ENCODE results near the gene CDC7. TPM values are rescaled to one million over a fixed set of nuclear protein-coding genes. Genes with fewer than 3 reads are reported as not detected.

The CDC7 gene
- polyA plus RNA-seq, 2 of the 4 experiments (the other 2 are of a cell fraction) = 10.1 to 16.8 TPM

- Histone ChIP-seq H3K4me1 (0 out of 3 replicates have a peak, but pooled peaks cover 6% of the 10 kb centered on the region), H3K4me3 (no peak overlapping the region), H3K27ac (no peak overlapping the region), H3K9me3 (no peaks in the 10 kb centered on the region), H3K4me2 (no peak overlapping the region)
- CTCF ChIA-PET = no interaction called here
- TF ChIP-seq HES2 (IDR thresholded peaks at IDR 0.05) = no peak
- TF ChIP-seq HMGXB4 (CRISPR knock-in tag; IDR thresholded peaks at IDR 0.05; ENCODE audit: borderline replicate concordance) = no peak
- TF ChIP-seq POLR2A (IDR thresholded peaks at IDR 0.05; ENCODE audit: low read length) = no peak
- TF ChIP-seq FOSB (CRISPR knock-in tag; IDR thresholded peaks at IDR 0.05) = no peak
- no peak for TF ChIP-seq MAFK (IDR thresholded peaks at IDR 0.05; ENCODE audit: partially characterized antibody)
- no peak for TF ChIP-seq FOXS1 (CRISPR knock-in tag; IDR thresholded peaks at IDR 0.05)
- no peak for TF ChIP-seq HOXB13 (CRISPR knock-in tag; IDR thresholded peaks at IDR 0.05; ENCODE audit: low read depth)
- 85% methylated on average over 4 of the region's 4 CpGs for WGBS (ENCODE audit: missing lambda C conversion rate)
- POLR2A ChIA-PET = no interaction called here
- FAIRE-seq = no peak
- DNase-seq (ENCODE audit: low read depth in 1 of 2, low spot score in 1 of 2) = no peak
- ATAC-seq = no peak
These were observed 32.8 kb downstream of the CDC7 start for GRCh38 chr1:91533361-91534024.

- H3K4me3 ChIP-seq = no peak overlapping the region
- no peak for FAIRE-seq
- H3K4me2 ChIP-seq = no peak overlapping the region
- no peak for DNase-seq (ENCODE audit: low read depth in 1 of 2, low spot score in 1 of 2)
- H3K27ac ChIP-seq = no peak overlapping the region
- no peak for ATAC-seq
- TF ChIP-seq RCOR1 (IDR thresholded peaks at IDR 0.05; ENCODE audit: low read depth, low read length) (no peak), KDM1A (IDR thresholded peaks at IDR 0.05; ENCODE audit: low read depth) (no peak), POLR2A (IDR thresholded peaks at IDR 0.05; ENCODE audit: low read length) (no peak), KDM5A (IDR thresholded peaks at IDR 0.05) (no peak), RARB (CRISPR knock-in tag; IDR thresholded peaks at IDR 0.05) (no peak), CBX2 (IDR thresholded peaks at IDR 0.05; ENCODE audit: borderline replicate concordance, low read depth) (no peak), HEYL (CRISPR knock-in tag; IDR thresholded peaks at IDR 0.05) (no peak), ATOH8 (CRISPR knock-in tag; IDR thresholded peaks at IDR 0.05; ENCODE audit: low read depth) (no peak), PHF8 (IDR thresholded peaks at IDR 0.05; ENCODE audit: borderline replicate concordance, low read depth) (no peak), HDAC2 (IDR thresholded peaks at IDR 0.05) (no peak), SMC3 (IDR thresholded peaks at IDR 0.05) (no peak), MAX (IDR thresholded peaks at IDR 0.05) (no peak), ZFP36 (IDR thresholded peaks at IDR 0.05; ENCODE audit: borderline replicate concordance, partially characterized antibody) (no peak), FOSL2 (IDR thresholded peaks at IDR 0.05) (no peak), FOSL2 (CRISPR knock-in tag; IDR thresholded peaks at IDR 0.05) (no peak), HOXB13 (CRISPR knock-in tag; IDR thresholded peaks at IDR 0.05; ENCODE audit: low read depth) (no peak), JUN (IDR thresholded peaks at IDR 0.05) (no peak), CEBPB (IDR thresholded peaks at IDR 0.05) (no peak)
- no peaks in the 10 kb centered on the region for H3K9me3 ChIP-seq
- 93% methylated on average over 27 of the region's 34 CpGs for WGBS (ENCODE audit: missing lambda C conversion rate)
- 0 out of 3 replicates have a peak, but pooled peaks cover under 1% of the 10 kb centered on the region for H3K4me1 ChIP-seq
- POLR2A ChIA-PET = no interaction called here
- CTCF ChIA-PET = interaction anchor here (1.1 kb wide), 1 partner anchor 9 kb away, joined by 3 read pairs; no protein-coding TSS in a partner anchor
These were observed 34.8 kb downstream of the CDC7 start for GRCh38 chr1:91535441-91535840.

Measured in A549 (cell line).